Karpas-422 (cell line): ENCODE data around the gene TLE1. TPM values are rescaled to one million over a fixed set of nuclear protein-coding genes. Genes with fewer than 3 reads are reported as not detected.

Source experiments
- DNase-seq: peaks from one replicate; pipeline ENCODE4 v3.0.0-alpha.2; 2015
- H2AFZ ChIP-seq: fragments of 200-600 bp; sonication (generic); 2 replicates; pipeline ENCODE4 v1.6.1; 2014; ENCODE audit warnings: antibody characterized with exemption, low read length, mixed read lengths
- H3K27ac ChIP-seq: fragments of 200-600 bp; sonication (generic); 2 replicates; pipeline ENCODE4 v1.5.1; 2014; ENCODE audit warnings: mild to moderate bottlenecking, low read length, moderate library complexity
- H3K27me3 ChIP-seq: fragments of 200-600 bp; sonication (generic); 2 replicates; pipeline ENCODE4 v1.6.1; 2014; ENCODE audit warnings: low read length, mixed read lengths
- H3K36me3 ChIP-seq: fragments of 200-600 bp; sonication (generic); 2 replicates; pipeline ENCODE4 v1.6.1; 2014; ENCODE audit warnings: low read length, mixed read lengths; ENCODE audit not compliant: insufficient read depth
- H3K4me1 ChIP-seq: fragments of 200-600 bp; sonication (generic); 2 replicates; pipeline ENCODE4 v1.6.1; 2014; ENCODE audit warnings: mild to moderate bottlenecking, low read length, mixed read lengths
- H3K4me2 ChIP-seq: fragments of 200-600 bp; sonication (generic); 2 replicates; pipeline ENCODE4 v1.6.1; 2014; ENCODE audit warnings: low read length, low read depth, mild to moderate bottlenecking; ENCODE audit not compliant: poor library complexity, severe bottlenecking
- H3K4me3 ChIP-seq: fragments of 200-600 bp; sonication (generic); 2 replicates; pipeline ENCODE4 v1.5.1; 2014; ENCODE audit warnings: mild to moderate bottlenecking, antibody characterized with exemption, low read length, mixed read lengths
- H3K79me2 ChIP-seq: fragments of 200-600 bp; sonication (generic); 2 replicates; pipeline ENCODE4 v1.6.1; 2014; ENCODE audit warnings: mild to moderate bottlenecking, low read length, mixed read lengths
- H3K9ac ChIP-seq: fragments of 200-600 bp; sonication (generic); 2 replicates; pipeline ENCODE4 v1.6.0; 2014; ENCODE audit warnings: low read length
- H3K9me2 ChIP-seq: fragments of 200-600 bp; sonication (generic), shearing (Covaris generic); replicated peaks from 2 replicates; pipeline ENCODE4 v1.6.0; 2014; ENCODE audit warnings: mild to moderate bottlenecking, low read length, moderate library complexity; ENCODE audit not compliant: insufficient read depth
- H3K9me3 ChIP-seq: fragments of 300-700, 200-600 bp; sonication (generic); 2 replicates; pipeline ENCODE4 v1.6.1; 2014; ENCODE audit warnings: low read length, mixed read lengths
- H4K20me1 ChIP-seq: fragments of 200-600 bp; sonication (generic); 2 replicates; pipeline ENCODE4 v1.6.1; 2014; ENCODE audit warnings: mild to moderate bottlenecking, antibody characterized with exemption, low read length, low read depth; ENCODE audit not compliant: insufficient read depth
- total RNA-seq: library from RNA; depleted of rRNA; stranded (reverse); fragments of >200 nt; shearing (Covaris generic); gene quantifications from 2 replicates; pipeline ENCODE4 v1.2.3, GENCODE V29; 2014; ENCODE audit warnings: low replicate concordance

Gene TLE1
- total RNA-seq, 1 experiment from 2014 or later = not detected

DNA sequence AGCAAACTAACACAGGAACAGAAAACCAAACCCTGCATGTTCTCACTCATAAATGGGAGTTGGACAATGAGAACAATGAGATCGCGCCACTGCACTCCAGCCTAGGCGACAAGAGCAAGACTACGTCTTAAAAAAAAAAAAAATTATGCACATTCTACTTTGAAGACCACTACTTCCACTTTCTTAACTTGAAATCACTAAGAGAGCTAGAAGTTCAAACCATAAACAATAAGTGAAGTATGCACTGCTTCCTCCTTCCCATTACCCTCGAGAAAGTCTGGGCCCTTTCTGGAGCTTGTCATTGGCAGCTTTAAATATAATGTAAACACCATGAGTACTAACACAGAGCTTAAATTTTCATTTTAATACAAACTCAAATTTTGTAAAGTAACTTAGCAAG lies 94.9 kb downstream of the TLE1 start:
- no peaks in the 10 kb centered on the region for H3K4me1 ChIP-seq
- H3K9ac ChIP-seq = no peak overlapping the region
- H3K9me3 ChIP-seq = peaks cover 19% of the 10 kb centered on the region
- H3K79me2 ChIP-seq = no peaks in the 10 kb centered on the region
- no peak overlapping the region for H3K4me3 ChIP-seq
- H3K27ac ChIP-seq = no peak overlapping the region
- no peak for DNase-seq
- H3K4me2 ChIP-seq = no peak overlapping the region
- no peaks in the 10 kb centered on the region for H3K36me3 ChIP-seq
- no peaks in the 10 kb centered on the region for H3K9me2 ChIP-seq
- no peak overlapping the region for H2AFZ ChIP-seq
- H3K27me3 ChIP-seq = no peaks in the 10 kb centered on the region
- H4K20me1 ChIP-seq = no peaks in the 10 kb centered on the region

- no peak overlapping the region for H2AFZ ChIP-seq
- no peak overlapping the region for H3K4me2 ChIP-seq
- no peaks in the 10 kb centered on the region for H3K27me3 ChIP-seq
- no peak overlapping the region for H3K4me3 ChIP-seq
- no peaks in the 10 kb centered on the region for H3K4me1 ChIP-seq
- H3K27ac ChIP-seq = no peak overlapping the region
- no peaks in the 10 kb centered on the region for H3K36me3 ChIP-seq
- no peaks in the 10 kb centered on the region for H3K9me2 ChIP-seq
- no peaks in the 10 kb centered on the region for H3K79me2 ChIP-seq
- DNase-seq = no peak
- no peak overlapping the region for H3K9ac ChIP-seq
- peaks cover 14% of the 10 kb centered on the region for H3K9me3 ChIP-seq
- no peaks in the 10 kb centered on the region for H4K20me1 ChIP-seq
These were observed 96.5 kb downstream of the TLE1 start for GRCh38 chr9:81592887-81593266.

- H3K36me3 ChIP-seq = no peaks in the 10 kb centered on the region
- H3K4me3 ChIP-seq = no peak overlapping the region
- no peak overlapping the region for H3K27ac ChIP-seq
- no peak overlapping the region for H2AFZ ChIP-seq
- no peak for DNase-seq
- no peak overlapping the region for H3K9ac ChIP-seq
- H3K79me2 ChIP-seq = no peaks in the 10 kb centered on the region
- no peaks in the 10 kb centered on the region for H3K9me2 ChIP-seq
- no peaks in the 10 kb centered on the region for H4K20me1 ChIP-seq
- H3K27me3 ChIP-seq = no peaks in the 10 kb centered on the region
- H3K4me1 ChIP-seq = no peaks in the 10 kb centered on the region
- H3K9me3 ChIP-seq = peaks cover 14% of the 10 kb centered on the region
- H3K4me2 ChIP-seq = no peak overlapping the region
These were observed 97.6 kb downstream of the TLE1 start for GRCh38 chr9:81591791-81592190.

DNA sequence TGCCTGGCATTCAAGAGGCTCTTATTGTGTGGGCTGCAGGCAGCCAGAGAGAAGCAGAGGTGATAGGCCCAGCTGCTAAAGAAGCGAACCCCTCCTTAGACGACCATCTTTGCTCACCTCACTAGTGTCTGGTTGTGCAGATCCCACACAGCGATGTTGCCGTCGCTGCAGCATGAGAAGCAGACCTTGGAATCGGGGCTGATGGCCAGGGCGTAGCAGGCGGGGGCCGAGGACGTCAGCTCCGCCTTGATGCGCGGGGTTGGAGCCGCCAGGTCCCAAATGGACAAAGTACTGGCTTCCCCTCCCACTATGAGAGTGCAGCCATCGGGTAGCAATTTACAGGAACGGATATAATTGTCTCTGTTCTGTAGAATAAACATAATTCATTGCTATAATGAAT lies 98.7 kb downstream of the TLE1 start:
- no peak overlapping the region for H2AFZ ChIP-seq
- no peak overlapping the region for H3K4me2 ChIP-seq
- no peak overlapping the region for H3K27ac ChIP-seq
- no peaks in the 10 kb centered on the region for H4K20me1 ChIP-seq
- H3K4me3 ChIP-seq = no peak overlapping the region
- no peaks in the 10 kb centered on the region for H3K36me3 ChIP-seq
- no peak overlapping the region for H3K9ac ChIP-seq
- H3K4me1 ChIP-seq = no peaks in the 10 kb centered on the region
- H3K27me3 ChIP-seq = no peaks in the 10 kb centered on the region
- H3K9me3 ChIP-seq = peaks cover 14% of the 10 kb centered on the region
- no peak for DNase-seq
- no peaks in the 10 kb centered on the region for H3K9me2 ChIP-seq
- H3K79me2 ChIP-seq = no peaks in the 10 kb centered on the region

GRCh38 chr9:81589819-81590218 lies 99.5 kb downstream of the TLE1 start:
- Histone ChIP-seq H3K4me2 (no peak overlapping the region), H3K9me3 (peaks cover 13% of the 10 kb centered on the region), H3K4me1 (no peaks in the 10 kb centered on the region), H3K9me2 (no peaks in the 10 kb centered on the region), H3K27ac (no peak overlapping the region), H2AFZ (no peak overlapping the region), H3K9ac (no peak overlapping the region), H3K4me3 (no peak overlapping the region), H4K20me1 (no peaks in the 10 kb centered on the region), H3K27me3 (no peaks in the 10 kb centered on the region), H3K79me2 (no peaks in the 10 kb centered on the region), H3K36me3 (no peaks in the 10 kb centered on the region)
- DNase-seq = no peak

DNA sequence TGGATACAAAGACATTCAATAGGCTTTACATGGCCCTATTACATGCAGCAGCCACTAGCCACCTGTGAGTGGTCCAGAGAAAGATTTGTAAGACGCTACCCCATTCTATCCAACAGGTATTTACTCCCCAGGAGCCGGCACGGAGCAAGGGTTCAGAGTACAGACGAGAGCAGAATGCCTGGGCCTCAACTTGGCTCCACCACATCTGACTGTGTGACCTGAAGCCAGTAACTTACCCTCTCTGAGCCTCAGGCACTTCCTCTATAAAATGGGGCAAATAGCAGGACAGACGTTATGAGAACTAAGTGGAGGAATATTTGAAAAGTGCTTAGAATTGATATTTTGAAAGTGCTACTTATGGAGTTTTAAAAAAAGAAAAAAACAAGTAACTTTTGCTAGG lies 100.0 kb downstream of the TLE1 start:
- DNase-seq = no peak
- Histone ChIP-seq H4K20me1 (no peaks in the 10 kb centered on the region), H2AFZ (no peak overlapping the region), H3K36me3 (no peaks in the 10 kb centered on the region), H3K9me2 (no peaks in the 10 kb centered on the region), H3K9me3 (peaks cover 13% of the 10 kb centered on the region; the same call in 1 of the 2 replicates), H3K27ac (no peak overlapping the region), H3K79me2 (no peaks in the 10 kb centered on the region), H3K4me2 (no peak overlapping the region), H3K9ac (no peak overlapping the region), H3K4me1 (no peaks in the 10 kb centered on the region), H3K27me3 (no peaks in the 10 kb centered on the region), H3K4me3 (no peak overlapping the region)

GRCh38 chr9:81588148-81588871 lies 101.0 kb downstream of the TLE1 start:
- no peak overlapping the region for H3K9ac ChIP-seq
- no peaks in the 10 kb centered on the region for H3K36me3 ChIP-seq
- no peak overlapping the region for H2AFZ ChIP-seq
- no peaks in the 10 kb centered on the region for H3K79me2 ChIP-seq
- no peaks in the 10 kb centered on the region for H4K20me1 ChIP-seq
- H3K9me2 ChIP-seq = no peaks in the 10 kb centered on the region
- no peaks in the 10 kb centered on the region for H3K4me1 ChIP-seq
- no peak overlapping the region for H3K4me3 ChIP-seq
- H3K4me2 ChIP-seq = no peak overlapping the region
- H3K27me3 ChIP-seq = no peaks in the 10 kb centered on the region
- peaks cover 13% of the 10 kb centered on the region; the same call in 1 of the 2 replicates for H3K9me3 ChIP-seq
- DNase-seq = no peak
- no peak overlapping the region for H3K27ac ChIP-seq

DNA sequence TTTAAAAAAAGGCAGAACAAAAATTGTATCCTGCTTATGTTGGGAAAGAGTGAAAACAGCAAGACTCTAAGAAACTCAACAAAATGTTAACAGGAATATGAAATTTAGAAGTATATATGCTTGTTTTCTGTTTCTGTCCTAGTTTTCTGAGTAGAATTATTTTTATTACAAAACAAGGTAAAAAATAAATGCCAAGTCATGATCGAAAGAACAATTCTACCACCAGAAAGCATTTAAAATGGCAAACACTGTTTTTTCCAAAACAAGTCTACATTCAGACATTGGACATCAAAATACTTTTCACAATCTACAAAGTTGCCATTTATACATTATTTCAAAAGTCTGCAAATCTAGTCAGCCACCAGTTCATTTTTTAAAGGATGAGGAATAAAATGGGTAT lies 102.6 kb downstream of the TLE1 start:
- no peak overlapping the region for H2AFZ ChIP-seq
- H3K36me3 ChIP-seq = no peaks in the 10 kb centered on the region
- no peaks in the 10 kb centered on the region for H3K27me3 ChIP-seq
- H3K9ac ChIP-seq = no peak overlapping the region
- H3K9me2 ChIP-seq = no peaks in the 10 kb centered on the region
- peaks cover 10% of the 10 kb centered on the region; the same call in 1 of the 2 replicates for H3K9me3 ChIP-seq
- H4K20me1 ChIP-seq = no peaks in the 10 kb centered on the region
- H3K79me2 ChIP-seq = no peaks in the 10 kb centered on the region
- no peak for DNase-seq
- no peak overlapping the region for H3K4me3 ChIP-seq
- no peak overlapping the region for H3K27ac ChIP-seq
- H3K4me1 ChIP-seq = no peaks in the 10 kb centered on the region
- H3K4me2 ChIP-seq = no peak overlapping the region
